K562 (cell line): ENCODE results near the gene PRMT5. TPM values are rescaled to one million over a fixed set of nuclear protein-coding genes. Genes with fewer than 3 reads are reported as not detected.

Experiments used
- CBX1 ChIP-seq: sonication (generic); IDR thresholded peaks from 2 replicates; pipeline ENCODE4 v1.6.1; 2016; ENCODE audit warnings: antibody characterized with exemption, low read depth, mild to moderate bottlenecking
- CBX3 ChIP-seq, 2 experiments: IDR thresholded peaks; 1 replicate in 1 of 2; 2 replicates in 1 of 2; pipeline ENCODE4 v1.6.1; 2012; ENCODE audit warnings: inconsistent platforms in 2 of 2, low read length in 2 of 2, borderline replicate concordance in 1 of 2, control low read depth in 1 of 2
- CTCFL ChIP-seq: IDR thresholded peaks from 2 replicates; pipeline ENCODE4 v1.6.1; 2011; ENCODE audit warnings: borderline replicate concordance, low read depth, mild to moderate bottlenecking, moderate library complexity, low read length; ENCODE audit not compliant: insufficient read depth, poor library complexity, severe bottlenecking
- ETV1 ChIP-seq: fragments of 450-650 bp; conservative IDR thresholded peaks from 2 replicates; pipeline ENCODE4 v1.6.1; 2016; ENCODE audit warnings: missing genetic modification characterization, control low read depth, low read depth, missing compliant biosample characterization
- FOXA3 ChIP-seq, 2 experiments: fragments of 450-650 bp in 1 of 2; sonication (generic) in 1 of 2; formaldehyde crosslinking; IDR thresholded peaks in 1 of 2; conservative IDR thresholded peaks in 1 of 2; 2 replicates each; pipeline versions ENCODE4 v1.4.0 to v1.8.0; 2020 to 2022; ENCODE audit warnings: mild to moderate bottlenecking in 2 of 2, missing genetic modification reagents in 1 of 2
- GABPB1 ChIP-seq: sonication (generic); formaldehyde crosslinking; IDR thresholded peaks from 2 replicates; pipeline ENCODE4 v1.8.0; 2022; ENCODE audit warnings: mild to moderate bottlenecking, missing genetic modification reagents
- GTF3C2 ChIP-seq: IDR thresholded peaks from 3 replicates; pipeline ENCODE4 v1.6.1; 2011; ENCODE audit warnings: borderline replicate concordance, mild to moderate bottlenecking, moderate library complexity; ENCODE audit not compliant: insufficient read length; ENCODE audit errors: extremely low read depth
- NFE2 ChIP-seq: IDR thresholded peaks from 2 replicates; pipeline ENCODE4 v1.6.1; 2014; ENCODE audit warnings: antibody characterized with exemption, low read depth
- PREB ChIP-seq: sonication (generic); formaldehyde crosslinking; IDR thresholded peaks from 2 replicates; pipeline ENCODE4 v1.8.1; 2023; ENCODE audit warnings: mild to moderate bottlenecking, missing genetic modification reagents
- RCOR1 ChIP-seq, 2 experiments: IDR thresholded peaks; 2 replicates each; pipeline ENCODE4 v1.6.1; 2012; ENCODE audit warnings: low read depth in 2 of 2, low read length in 2 of 2, borderline replicate concordance in 1 of 2, improper control_type of control experiment in 1 of 2
- TAF1 ChIP-seq: IDR thresholded peaks from 2 replicates; pipeline ENCODE4 v1.6.1; 2011; ENCODE audit warnings: mild to moderate bottlenecking, low read length, moderate library complexity; ENCODE audit not compliant: insufficient read depth, control insufficient read depth, severe bottlenecking; ENCODE audit errors: extremely low read depth
- TAF9B ChIP-seq: fragments of 450-650 bp; IDR thresholded peaks from 2 replicates; pipeline ENCODE4 v1.6.1; 2018; ENCODE audit warnings: mild to moderate bottlenecking; ENCODE audit not compliant: partially characterized antibody
- ZNF197 ChIP-seq: fragments of 200-800 bp; sonication (Bioruptor generic); IDR thresholded peaks from 2 replicates; pipeline ENCODE4 v1.6.1; 2016; ENCODE audit warnings: low read depth, missing genetic modification characterization, missing compliant biosample characterization
- ZNF384 ChIP-seq: IDR thresholded peaks from 2 replicates; pipeline ENCODE4 v1.6.1; 2012; ENCODE audit warnings: low read depth, low read length, improper control_type of control experiment
- ZNF408 ChIP-seq: fragments of 250-450 bp; sonication (Bioruptor Pico); IDR thresholded peaks from 2 replicates; pipeline ENCODE4 v1.4.0; 2020; ENCODE audit warnings: low read depth, mild to moderate bottlenecking, moderate library complexity
- ZNF444 ChIP-seq: fragments of 250-450 bp; sonication (Bioruptor Pico); IDR thresholded peaks from 2 replicates; pipeline ENCODE4 v1.4.0; 2020; ENCODE audit warnings: mild to moderate bottlenecking, moderate library complexity
- ZNF511 ChIP-seq: sonication (generic); formaldehyde crosslinking; IDR thresholded peaks from 2 replicates; pipeline ENCODE4 v1.8.0; 2022; ENCODE audit warnings: mild to moderate bottlenecking, missing genetic modification reagents
- polyA plus RNA-seq, 8 experiments: library from polyadenylated mRNA; depleted of rRNA in 4 of 8; stranded (reverse) in 5 of 8; unstranded in 3 of 8; fragments of >200 nt; fragmentation: Nextera tagmentation in 2 of 8; fragmentation: Illumina TruSeq in 1 of 8; extraction: Ambion mirVana in 2 of 8; extraction: Trizol in 1 of 8; gene quantifications; 2 replicates each; pipeline versions ENCODE4 v1.2.1 to v1.2.3, GENCODE V29; 2011 to 2014; ENCODE audit warnings: inconsistent platforms in 1 of 8, missing spikeins in 1 of 8
- total RNA-seq, 7 experiments: library from RNA; depleted of rRNA in 6 of 7; stranded (reverse); fragments of >200 nt in 6 of 7; fragmentation: Illumina TruSeq in 2 of 7; extraction: Trizol in 2 of 7; gene quantifications; 2 replicates each; pipeline versions ENCODE4 v1.2.1 to v1.2.3, GENCODE V29; 2011 to 2021; ENCODE audit warnings: low replicate concordance in 1 of 7

The PRMT5 gene
- total and polyA plus RNA-seq, 9 of the 15 experiments (the other 6 are each of a cell fraction or from before 2014, with no cell fraction given) = 114 to 552 (median 222) TPM

- TF ChIP-seq ZNF511 (CRISPR knock-in tag) (no peak), CBX1 (peak; percentile 74; the same call in 1 of the 2 replicates), RCOR1 (IDR thresholded peaks at IDR 0.05; ENCODE audit: borderline replicate concordance in 1 of 2, low read depth in 2 of 2, low read length in 2 of 2) (peak in 1 of 2 experiments; percentile 20; a peak in 1 of 4 replicates), ZNF408 (CRISPR knock-in tag) (no peak), GABPB1 (CRISPR knock-in tag) (no peak; the same call in 1 of the 2 replicates), PREB (CRISPR knock-in tag) (no peak; the same call in 1 of the 2 replicates), CBX3 (IDR thresholded peaks at IDR 0.05; ENCODE audit: borderline replicate concordance in 1 of 2, low read length in 2 of 2) (peak in 1 of 2 experiments; percentile 49; a peak in 1 of 3 replicates), NFE2 (peak; percentile 2; the same call in 1 of the 2 replicates), ZNF197 (CRISPR knock-in tag) (no peak), TAF1 (peak; percentile 80), ETV1 (tag) (no peak), CTCFL (peak; percentile 3), ZNF384 (no peak), FOXA3 (CRISPR knock-in tag; conservative IDR thresholded peaks at IDR 0.05 in 1 of 2, IDR thresholded peaks at IDR 0.05 in 1 of 2) (peak in 1 of 2 experiments; percentile 49; a peak in 1 of 4 replicates), GTF3C2 (no peak), TAF9B (peak; percentile 19), ZNF444 (CRISPR knock-in tag) (no peak)
These were observed 57.7 kb downstream of the PRMT5 start, which contains the start of gene LRP10 (continued) for GRCh38 chr14:22871224-22872032.
